Lower leg skin (tissue), 3 donors: ENCODE results near the gene MVD.

Experiments
- POLR2A ChIP-seq, 2 donors: fragments of 450-650 bp; IDR thresholded peaks; one replicate each; pipeline ENCODE4 v1.6.1; 2016 to 2017; ENCODE audit warnings: antibody characterized with exemption in 2 of 2, mild to moderate bottlenecking in 1 of 2, moderate library complexity in 1 of 2
- TF ChIP-seq, protein P1 (sequence below), 3 donors: fragments of 450-650 bp; IDR thresholded peaks; one replicate each; pipeline ENCODE4 v1.5.1; 2016; ENCODE audit warnings: antibody characterized with exemption in 3 of 3, mild to moderate bottlenecking in 3 of 3, moderate library complexity in 2 of 3

DNA sequence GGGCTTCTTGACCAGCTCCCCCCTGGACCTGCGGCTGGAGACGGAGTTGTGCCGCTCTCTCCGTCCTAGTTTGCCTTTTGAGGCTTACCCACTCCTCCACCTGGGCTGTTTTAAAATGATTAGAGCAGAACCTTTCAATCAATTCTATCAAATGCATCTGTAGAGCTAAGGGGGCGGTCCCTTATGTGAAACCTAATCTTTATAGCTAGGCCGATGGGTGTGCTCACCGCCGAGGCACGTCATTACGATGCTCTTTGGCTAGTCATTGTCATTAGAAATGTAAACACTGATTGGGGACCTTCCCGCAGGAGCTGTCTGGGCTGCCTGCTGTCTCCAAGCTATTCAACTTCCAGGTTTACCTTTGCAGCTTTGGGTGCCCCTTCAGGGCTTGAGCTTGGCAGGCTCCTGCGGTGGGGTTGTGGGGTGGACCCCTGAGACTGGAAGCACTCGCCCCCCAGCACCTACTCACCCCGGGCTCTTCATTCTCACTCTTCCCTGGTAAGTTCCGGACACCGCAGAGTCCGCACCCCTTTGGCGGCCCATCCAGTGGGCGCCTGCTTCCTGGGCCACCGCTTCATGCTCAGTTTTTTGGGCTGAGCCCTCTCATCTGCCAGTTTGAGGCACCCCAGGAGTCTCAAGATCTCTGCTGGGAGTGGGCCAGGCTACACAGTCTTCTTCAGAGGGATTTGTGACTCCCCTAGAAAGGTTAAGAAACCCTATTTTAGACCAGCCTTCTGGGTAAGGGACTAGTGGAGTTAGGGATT, 45.4 kb downstream of the MVD start:
- TF ChIP-seq, protein P1, sequence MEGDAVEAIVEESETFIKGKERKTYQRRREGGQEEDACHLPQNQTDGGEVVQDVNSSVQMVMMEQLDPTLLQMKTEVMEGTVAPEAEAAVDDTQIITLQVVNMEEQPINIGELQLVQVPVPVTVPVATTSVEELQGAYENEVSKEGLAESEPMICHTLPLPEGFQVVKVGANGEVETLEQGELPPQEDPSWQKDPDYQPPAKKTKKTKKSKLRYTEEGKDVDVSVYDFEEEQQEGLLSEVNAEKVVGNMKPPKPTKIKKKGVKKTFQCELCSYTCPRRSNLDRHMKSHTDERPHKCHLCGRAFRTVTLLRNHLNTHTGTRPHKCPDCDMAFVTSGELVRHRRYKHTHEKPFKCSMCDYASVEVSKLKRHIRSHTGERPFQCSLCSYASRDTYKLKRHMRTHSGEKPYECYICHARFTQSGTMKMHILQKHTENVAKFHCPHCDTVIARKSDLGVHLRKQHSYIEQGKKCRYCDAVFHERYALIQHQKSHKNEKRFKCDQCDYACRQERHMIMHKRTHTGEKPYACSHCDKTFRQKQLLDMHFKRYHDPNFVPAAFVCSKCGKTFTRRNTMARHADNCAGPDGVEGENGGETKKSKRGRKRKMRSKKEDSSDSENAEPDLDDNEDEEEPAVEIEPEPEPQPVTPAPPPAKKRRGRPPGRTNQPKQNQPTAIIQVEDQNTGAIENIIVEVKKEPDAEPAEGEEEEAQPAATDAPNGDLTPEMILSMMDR (IDR thresholded peaks at IDR 0.05), result no peak
- TF ChIP-seq POLR2A (IDR thresholded peaks at IDR 0.05), result no peak
